ENCODE data around the gene JAZF1. TPM values are rescaled to one million over a fixed set of nuclear protein-coding genes. Genes with fewer than 3 reads are reported as not detected.
A peak's percentile ranks its signal among the peaks of the same experiment; 100 is the strongest.

The JAZF1 gene
- total RNA-seq, 1 experiment from 2014 or later: 9.1 TPM

- Histone ChIP-seq H4K5ac (ENCODE audit: insufficient read length, low read depth, low read length) (no peak overlapping the region), H2BK20ac (ENCODE audit: low read depth, low read length, poor library complexity, severe bottlenecking) (no peak overlapping the region), H2BK5ac (ENCODE audit: insufficient read length, low read length) (no peak overlapping the region), H2BK15ac (ENCODE audit: low read depth, low read length) (no peak overlapping the region), H3K79me1 (ENCODE audit: insufficient read depth, low read depth, low read length, poor library complexity, severe bottlenecking) (no peaks in the 10 kb centered on the region), H3K9me3 (ENCODE audit: control insufficient read depth, low read depth, low read length) (no peaks in the 10 kb centered on the region), H3T11ph (ENCODE audit: low read length) (no peak overlapping the region), H3K14ac (ENCODE audit: insufficient read depth, low read length) (no peak overlapping the region), H3K23me2 (ENCODE audit: insufficient read length, low read depth, low read length, poor library complexity, severe bottlenecking) (no peaks in the 10 kb centered on the region), H3K23ac (ENCODE audit: insufficient read length, low read depth, low read length) (no peak overlapping the region), H3K18ac (ENCODE audit: insufficient read length, low read depth, low read length) (no peak overlapping the region), H3K27ac (ENCODE audit: insufficient read length, low read depth, low read length) (no peak overlapping the region), H2AFZ (ENCODE audit: low read length) (no peak overlapping the region), H2BK120ac (ENCODE audit: low read depth, low read length, poor library complexity, severe bottlenecking) (no peak overlapping the region), H4K20me1 (ENCODE audit: control insufficient read depth, insufficient read depth, insufficient read length) (no peaks in the 10 kb centered on the region), H2BK12ac (ENCODE audit: insufficient read length, low read depth, low read length) (no peak overlapping the region), H3K79me2 (ENCODE audit: insufficient read depth, low read length) (no peaks in the 10 kb centered on the region), H3K56ac (ENCODE audit: insufficient read length, low read depth, low read length) (no peak overlapping the region), H3K27me3 (ENCODE audit: insufficient read depth, low read length) (no peaks in the 10 kb centered on the region), H3K4ac (ENCODE audit: low read depth, low read length) (no peak overlapping the region), H4K8ac (replicated peaks; ENCODE audit: insufficient read length, low read depth, low read length) (no peak overlapping the region), H3K4me1 (ENCODE audit: insufficient read depth, low read length) (peaks cover 4% of the 10 kb centered on the region; the same call in 1 of the 2 replicates), H4K91ac (ENCODE audit: insufficient read length, low read depth, low read length) (no peak overlapping the region), H3K4me2 (ENCODE audit: insufficient read depth, insufficient read length, low read length) (no peak overlapping the region), H2AK5ac (ENCODE audit: insufficient read length, low read length) (no peak overlapping the region), H3K9ac (ENCODE audit: extremely low read depth, insufficient read length, low read length) (no peak overlapping the region)
- Mint-ChIP-seq H3K27ac (0 out of 7 replicates have a peak overlapping the region, but pooled peaks of 1 of the 3 experiments have one; percentile 14), H3K4me1 (peaks cover 10 to 22% of the 10 kb centered on the region in 2 experiments), H3K27me3 (ENCODE audit: low read depth) (no peaks in the 10 kb centered on the region), H3K36me3 (ENCODE audit: insufficient read depth in 1 of 3, low read depth in 3 of 3) (no peaks in the 10 kb centered on the region), H3K9me3 (no peaks in the 10 kb centered on the region), H3K4me3 (no peak overlapping the region)
- TF ChIP-seq CTCF (conservative IDR thresholded peaks at IDR 0.05): no peak
- DNase-seq: no peak
Observed at GRCh38 chr7:28067171-28067570, 113.4 kb downstream of the JAZF1 start.
